IPS-18c (cell line): Measurements from ENCODE around the gene STK32C.
"Not testable (repeated sequence)": the region's sequence is repeated elsewhere in the genome, so short reads cannot be mapped to it uniquely, and the experiment has no call there.

Source experiments
- H3K4me3 ChIP-seq: 2 replicates; pipeline ENCODE4 v1.7.0; 2013; ENCODE audit warnings: low read depth, mild to moderate bottlenecking, low read length, moderate library complexity; ENCODE audit not compliant: insufficient read depth
- H3K9me3 ChIP-seq: one replicate; pipeline ENCODE4 v1.6.1; 2013; ENCODE audit warnings: mild to moderate bottlenecking, low read length, moderate library complexity; ENCODE audit not compliant: control insufficient read depth, insufficient read depth

The STK32C gene

DNA sequence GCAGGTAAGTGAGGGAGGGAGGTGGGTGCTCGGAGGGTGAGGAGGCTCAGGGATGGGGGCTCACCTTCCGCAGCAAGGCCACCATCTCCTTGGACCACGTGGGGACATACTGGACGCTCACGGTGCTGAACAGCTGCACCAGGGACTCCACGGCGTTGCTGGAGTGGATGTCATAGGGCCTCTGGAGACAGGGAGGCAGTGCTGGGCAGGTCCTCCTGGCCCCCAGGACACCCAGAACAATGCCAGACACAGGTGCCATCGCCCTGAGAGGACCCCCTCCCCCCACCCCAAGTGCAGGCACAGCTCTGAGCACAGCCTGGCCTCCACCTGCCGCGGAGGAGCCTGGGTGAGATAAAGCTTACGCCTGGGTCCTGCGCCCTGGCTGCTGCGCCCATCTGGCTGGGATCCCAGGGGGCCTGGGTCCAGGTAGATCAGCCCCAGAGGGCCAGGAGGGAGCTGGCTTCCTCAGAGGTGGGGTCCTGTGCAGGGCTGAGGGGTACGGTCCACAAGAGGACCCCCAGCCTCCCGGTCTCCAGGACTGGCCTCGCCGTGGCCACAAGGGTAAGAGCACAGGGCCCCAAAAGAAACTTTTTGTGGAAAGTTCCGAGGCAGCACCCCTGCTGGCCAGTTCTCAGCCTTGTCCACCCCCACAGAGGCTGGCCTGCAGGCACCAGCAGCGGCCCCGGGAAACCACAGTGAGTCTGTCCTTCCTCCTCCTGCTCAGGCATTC, 83.2 kb downstream of the STK32C start:
- no peaks in the 10 kb centered on the region for H3K9me3 ChIP-seq
- H3K4me3 ChIP-seq, result no peak overlapping the region

- H3K9me3 ChIP-seq, result no peaks in the 10 kb centered on the region
- H3K4me3 ChIP-seq, result no peak overlapping the region
Measured at GRCh38 chr10:132223611-132224342, 84.0 kb downstream of the STK32C start.

GRCh38 chr10:132223156-132223590, 84.6 kb downstream of the STK32C start:
- Histone ChIP-seq H3K4me3 (no peak overlapping the region), H3K9me3 (no peaks in the 10 kb centered on the region)

DNA sequence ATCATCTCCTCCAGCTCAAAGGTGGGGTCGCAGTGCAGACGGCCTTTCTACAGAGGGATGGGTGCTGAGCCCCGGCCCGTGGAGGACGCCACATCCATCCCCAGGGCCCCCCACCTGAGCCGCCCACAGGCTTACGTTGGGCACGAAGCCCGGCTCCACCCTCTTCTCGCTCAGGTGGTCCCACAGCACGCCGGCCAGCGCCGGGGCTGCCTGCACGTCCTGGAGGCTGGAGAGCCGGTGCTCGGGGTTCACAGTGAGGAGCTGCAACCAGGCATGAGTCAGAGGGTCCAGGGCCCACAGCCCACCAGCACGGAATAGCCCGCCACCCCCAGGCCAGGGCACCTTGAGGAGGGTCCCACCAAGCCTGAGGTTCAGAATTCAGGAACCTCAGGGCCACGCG, 85.0 kb downstream of the STK32C start:
- Histone ChIP-seq H3K9me3 (no peaks in the 10 kb centered on the region), H3K4me3 (no peak overlapping the region)

- not testable (repeated sequence) for H3K9me3 ChIP-seq, H3K4me3 ChIP-seq
Measured at GRCh38 chr10:132220996-132221395, 86.8 kb downstream of the STK32C start.

DNA sequence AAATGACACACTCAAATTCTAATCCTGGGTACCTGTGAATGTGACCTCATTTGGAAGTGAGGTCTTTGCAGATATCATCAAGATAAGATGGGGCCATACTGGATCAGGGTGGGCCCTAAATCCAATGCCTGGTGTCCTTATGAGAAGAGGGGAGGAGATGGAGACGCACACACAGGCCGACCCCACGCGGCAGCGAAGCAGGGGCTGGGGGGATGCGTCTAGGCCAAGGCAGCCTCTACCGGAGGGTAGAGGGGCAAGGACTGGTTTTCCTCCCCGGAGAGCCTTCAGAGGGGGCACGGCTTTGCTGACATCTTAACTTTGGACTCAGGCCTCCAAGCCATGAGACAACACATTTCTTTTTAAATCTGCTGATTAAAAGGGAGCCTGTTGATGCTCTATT, 87.7 kb downstream of the STK32C start:
- peaks cover 11% of the 10 kb centered on the region for H3K9me3 ChIP-seq
- H3K4me3 ChIP-seq, result no peak overlapping the region

GRCh38 chr10:132219486-132219885, 88.3 kb downstream of the STK32C start:
- H3K4me3 ChIP-seq, result no peak overlapping the region
- peaks cover 11% of the 10 kb centered on the region for H3K9me3 ChIP-seq

DNA sequence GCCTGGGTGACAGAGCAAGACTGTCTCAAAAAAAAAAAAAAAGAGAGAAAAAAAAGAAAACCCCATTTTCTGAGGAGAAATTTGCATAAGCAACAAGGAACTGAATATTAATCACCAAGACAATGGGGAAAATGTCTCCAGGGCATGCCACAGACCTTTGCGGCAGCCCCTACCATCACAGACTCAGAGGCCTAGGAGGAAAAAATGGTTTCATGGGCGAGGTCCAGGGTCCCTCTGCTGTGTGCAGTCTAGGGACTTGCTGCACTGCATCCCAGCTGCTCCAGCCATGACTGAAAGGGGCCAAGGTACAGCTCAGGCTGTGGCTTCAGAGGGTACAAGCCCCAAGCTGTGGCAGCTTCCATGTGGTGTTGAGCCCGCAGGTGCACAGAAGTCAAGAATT, 91.3 kb downstream of the STK32C start:
- H3K9me3 ChIP-seq, result peaks cover 11% of the 10 kb centered on the region
- H3K4me3 ChIP-seq, result not testable (repeated sequence)

- H3K4me3 ChIP-seq, result no peak overlapping the region
- peaks cover 15% of the 10 kb centered on the region for H3K9me3 ChIP-seq
Measured at GRCh38 chr10:132213917-132214316, 93.8 kb downstream of the STK32C start.

DNA sequence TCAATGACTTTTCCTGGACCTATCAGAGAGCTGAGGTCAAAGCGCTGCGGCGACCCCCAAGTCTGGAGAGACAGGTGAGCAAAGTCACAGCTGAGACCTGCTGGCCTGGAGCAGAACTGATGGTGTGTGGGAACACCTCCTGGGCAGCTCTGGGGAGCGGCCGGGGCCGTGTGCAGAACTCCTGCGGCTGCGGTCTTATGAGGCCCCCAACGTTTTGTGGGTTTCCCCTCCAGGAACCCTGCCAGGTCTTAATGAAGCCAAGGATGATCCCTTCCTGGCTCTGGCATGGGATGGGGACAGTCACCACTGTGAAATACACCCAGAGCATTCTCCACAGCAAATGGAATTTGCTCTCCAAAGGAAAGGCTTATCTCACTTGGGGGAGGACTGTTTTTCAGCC, 94.9 kb downstream of the STK32C start:
- no peak overlapping the region for H3K4me3 ChIP-seq
- H3K9me3 ChIP-seq, result peaks cover 16% of the 10 kb centered on the region

- peaks cover 9% of the 10 kb centered on the region for H3K9me3 ChIP-seq
Measured at GRCh38 chr10:132211246-132211645, 96.5 kb downstream of the STK32C start.

GRCh38 chr10:132210766-132211165, 97.0 kb downstream of the STK32C start:
- H3K4me3 ChIP-seq, result no peak overlapping the region
- peaks cover 5% of the 10 kb centered on the region for H3K9me3 ChIP-seq

More at GRCh38 chr10:132211246-132211645, 96.5 kb downstream of the STK32C start:
- H3K4me3 ChIP-seq, result no peak overlapping the region

DNA sequence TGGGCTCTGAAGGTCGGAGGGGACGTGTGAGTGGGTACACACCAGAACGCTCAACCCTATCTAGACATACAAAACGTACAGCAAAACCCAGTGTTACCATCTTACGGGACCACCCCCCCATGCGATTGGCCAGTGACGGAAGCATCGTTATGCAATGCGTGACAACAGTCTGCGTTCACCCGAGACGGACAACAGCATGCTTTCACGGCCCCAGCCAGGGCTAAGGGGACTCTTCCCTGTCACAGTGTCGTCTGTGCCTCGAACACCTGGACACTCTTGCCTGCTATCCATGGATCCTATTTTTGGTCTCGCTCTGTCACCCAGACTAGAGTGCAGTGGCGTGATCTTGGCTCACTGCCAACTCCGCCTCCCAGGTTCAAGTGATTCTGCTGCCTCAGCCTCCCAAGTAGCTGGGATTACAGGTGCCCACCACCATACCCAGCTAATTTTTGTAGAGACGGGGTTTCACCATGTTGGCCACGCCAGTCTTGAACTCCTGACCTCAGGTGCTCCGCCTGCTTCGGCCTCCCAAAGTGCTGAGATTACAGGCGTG, 97.7 kb downstream of the STK32C start:
- Histone ChIP-seq H3K4me3 (no peak overlapping the region), H3K9me3 (peaks cover 5% of the 10 kb centered on the region)

DNA sequence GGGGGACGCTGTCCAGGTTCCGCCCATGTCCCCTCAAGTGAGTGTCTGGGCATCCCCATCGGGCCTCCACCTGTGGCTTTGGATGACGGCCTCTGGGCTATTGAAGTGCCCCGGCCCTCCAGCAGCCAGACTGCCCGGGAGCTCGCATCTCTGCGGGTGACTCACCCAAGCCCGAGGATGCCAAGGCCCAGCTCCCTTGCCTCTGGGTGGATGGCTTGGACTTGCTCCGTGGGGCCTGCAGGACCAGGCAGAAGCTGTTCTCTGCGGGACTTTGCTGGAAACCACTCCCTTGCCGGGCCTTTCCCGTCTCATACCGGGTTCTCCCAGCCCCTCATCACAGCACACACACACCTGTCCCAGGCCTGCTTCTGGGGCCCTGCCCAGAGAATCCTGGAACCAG, 98.6 kb downstream of the STK32C start:
- peaks cover 5% of the 10 kb centered on the region for H3K9me3 ChIP-seq

DNA sequence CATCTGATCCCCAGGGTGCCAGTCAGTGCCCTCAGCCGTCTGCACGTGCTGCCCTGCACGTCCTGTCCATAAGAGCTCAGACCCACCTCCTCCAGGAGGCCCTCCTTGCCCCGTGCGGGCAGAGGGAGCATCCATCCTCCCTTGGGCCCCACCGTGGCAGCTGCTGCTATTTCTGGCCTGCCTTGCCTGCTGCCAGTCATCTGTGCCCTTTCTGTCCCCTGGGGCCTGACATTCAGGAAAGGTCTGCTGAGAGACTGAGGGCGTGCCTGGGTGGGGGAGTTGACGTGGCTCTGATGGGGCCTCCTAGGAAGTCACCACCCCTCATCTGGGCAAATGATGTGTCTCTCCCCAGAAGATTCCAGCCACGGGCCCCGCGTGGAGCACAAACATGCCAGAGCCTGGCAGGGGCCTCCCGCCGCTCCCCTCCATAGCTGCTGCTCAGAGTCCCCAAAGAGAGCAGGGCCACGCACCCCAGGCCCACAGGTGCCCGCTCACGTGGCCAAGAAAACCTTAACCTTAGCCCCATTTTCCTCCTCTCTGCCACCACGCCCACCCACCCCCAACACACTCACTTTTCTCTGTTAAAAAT, 99.2 kb downstream of the STK32C start:
- peaks cover 5% of the 10 kb centered on the region for H3K9me3 ChIP-seq
- H3K4me3 ChIP-seq, result no peak overlapping the region

More for the DNA sequence above, 98.6 kb downstream of the STK32C start:
- no peak overlapping the region for H3K4me3 ChIP-seq

GRCh38 chr10:132207536-132208461, 100.0 kb downstream of the STK32C start:
- Histone ChIP-seq H3K4me3 (no peak overlapping the region), H3K9me3 (peaks cover 5% of the 10 kb centered on the region)
